ENCODE results near the gene PLEKHN1. TPM values are rescaled to one million over a fixed set of nuclear protein-coding genes. Genes with fewer than 3 reads are reported as not detected.

PLEKHN1 gene
- total and polyA plus RNA-seq, 2 of the 4 experiments (the other 2 are of a cell fraction) = 0.54 to 2.1 TPM

- TF ChIP-seq USF2 (IDR thresholded peaks at IDR 0.05; ENCODE audit: low read depth, low read length) (no peak), NFE2L2 (IDR thresholded peaks at IDR 0.05; ENCODE audit: low read depth, low read length) (no peak), POLR2A (IDR thresholded peaks at IDR 0.05; ENCODE audit: low read depth, low read length) (peak; percentile 22), CTCF (conservative IDR thresholded peaks at IDR 0.05; ENCODE audit: low read depth, low read length) (peak; percentile 19; the same call in 1 of the 2 replicates)
Measured at GRCh38 chr1:924656-925560, 41.4 kb upstream of the PLEKHN1 start (continued).
